Gastroesophageal sphincter (tissue), 4 donors: Measurements from ENCODE around the gene PPM1B. TPM values are rescaled to one million over a fixed set of nuclear protein-coding genes. Genes with fewer than 3 reads are reported as not detected.
"Not testable (repeated sequence)": the region's sequence is repeated elsewhere in the genome, so short reads cannot be mapped to it uniquely, and the experiment has no call there.

Source experiments
- ATAC-seq: fragments of 150-250 bp; one replicate; pipeline ENCODE4 v1.9.1; 2016; ENCODE audit warnings: mild to moderate bottlenecking, moderate library complexity
- H3K27ac ChIP-seq, 4 donors: fragments of 200-600 bp; sonication (generic) in 3 of 4; 1 replicate in 3 of 4; 2 replicates in 1 of 4; pipeline ENCODE4 v1.5.1; 2016 to 2019
- H3K27me3 ChIP-seq: fragments of 200-600 bp; sonication (generic); one replicate; pipeline ENCODE4 v1.5.1; 2019
- H3K36me3 ChIP-seq, 2 donors: fragments of 200-600 bp; sonication (generic); one replicate each; pipeline ENCODE4 v1.5.1; 2019; ENCODE audit warnings: control low read depth in 1 of 2
- H3K4me1 ChIP-seq, 3 donors: fragments of 200-600 bp; sonication (generic); 1 replicate in 2 of 3; 2 replicates in 1 of 3; pipeline ENCODE4 v1.5.1; 2016 to 2019; ENCODE audit warnings: control low read depth in 2 of 3
- H3K4me3 ChIP-seq, 2 donors: fragments of 200-600 bp; sonication (generic); one replicate each; pipeline ENCODE4 v1.5.1; 2019; ENCODE audit warnings: mild to moderate bottlenecking in 1 of 2, moderate library complexity in 1 of 2
- H3K9me3 ChIP-seq, 3 donors: fragments of 200-600 bp; sonication (generic); one replicate each; pipeline ENCODE4 v1.5.1; 2017 to 2019; ENCODE audit warnings: control low read depth in 2 of 3
- CTCF ChIP-seq, 4 experiments: fragments of 200-600 bp in 2 of 4; fragments of 450-650 bp in 2 of 4; sonication (generic) in 1 of 4; IDR thresholded peaks; one replicate each; pipeline ENCODE4 v1.5.1; 2017 to 2019; ENCODE audit warnings: antibody characterized with exemption in 4 of 4, mild to moderate bottlenecking in 2 of 4, moderate library complexity in 2 of 4
- EP300 ChIP-seq: sonication (generic); formaldehyde crosslinking; IDR thresholded peaks from one replicate; pipeline ENCODE4 v1.6.1; 2017; ENCODE audit warnings: antibody characterized with exemption, mild to moderate bottlenecking
- POLR2A ChIP-seq, 2 donors: fragments of 450-650 bp; IDR thresholded peaks; one replicate each; pipeline ENCODE4 v1.6.1; 2017; ENCODE audit warnings: antibody characterized with exemption in 2 of 2, mild to moderate bottlenecking in 2 of 2, moderate library complexity in 1 of 2
- POLR2AphosphoS5 ChIP-seq: sonication (generic); formaldehyde crosslinking; IDR thresholded peaks from one replicate; pipeline ENCODE4 v1.6.1; 2017; ENCODE audit warnings: antibody characterized with exemption
- WGBS, 2 donors: methylation state at CpG; one replicate each; pipeline ENCODE4 v1.1.5; 2018; ENCODE audit warnings: low coverage in 1 of 2; 5-methylcytosine and 5-hydroxymethylcytosine counted together
- total RNA-seq, 4 donors: library from RNA; depleted of rRNA; stranded (reverse); fragments of >200 nt; gene quantifications; one replicate each; pipeline ENCODE4 v1.1.0, GENCODE V29; 2016

Gene PPM1B
- total RNA-seq, 4 donors from 2014 or later = 62.9 to 125 (median 81.3) TPM

GRCh38 chr2:44126106-44126797 lies 42.4 kb upstream of the PPM1B start:
- Histone ChIP-seq H3K9me3 (no peaks in the 10 kb centered on the region), H3K4me1 (no peaks in the 10 kb centered on the region), H3K27ac (no peak overlapping the region), H3K36me3 (no peaks in the 10 kb centered on the region), H3K27me3 (no peaks in the 10 kb centered on the region), H3K4me3 (no peak overlapping the region)
- 61 to 69% methylated on average over 5 of the region's 5 CpGs for WGBS, 2 donors
- ATAC-seq = no peak
- TF ChIP-seq POLR2A (IDR thresholded peaks at IDR 0.05) = no peak
- TF ChIP-seq POLR2AphosphoS5 = no peak
- no peak for TF ChIP-seq CTCF (IDR thresholded peaks at IDR 0.05)
- TF ChIP-seq EP300 = no peak

GRCh38 chr2:44130441-44130840 lies 38.2 kb upstream of the PPM1B start:
- Histone ChIP-seq H3K27me3 (no peaks in the 10 kb centered on the region), H3K9me3 (no peaks in the 10 kb centered on the region)
- no peak for ATAC-seq

GRCh38 chr2:44131177-44131576 lies 37.5 kb upstream of the PPM1B start:
- Histone ChIP-seq H3K9me3 (no peaks in the 10 kb centered on the region), H3K4me1 (peaks cover 0 to 8% (median 0%) of the 10 kb centered on the region in 3 donors), H3K4me3 (no peak overlapping the region), H3K27me3 (no peaks in the 10 kb centered on the region), H3K36me3 (no peaks in the 10 kb centered on the region), H3K27ac (no peak overlapping the region)
- TF ChIP-seq CTCF (IDR thresholded peaks at IDR 0.05) (no peak), POLR2A (IDR thresholded peaks at IDR 0.05) (no peak), POLR2AphosphoS5 (no peak), EP300 (no peak)
- no peak for ATAC-seq

More at GRCh38 chr2:44130441-44130840, 38.2 kb upstream of the PPM1B start:
- 77 to 86% methylated on average over 4 of the region's 4 CpGs for WGBS, 2 donors
- Histone ChIP-seq H3K36me3 (no peaks in the 10 kb centered on the region), H3K27ac (no peak overlapping the region), H3K4me1 (peaks cover 0 to under 1% (median 0%) of the 10 kb centered on the region in 3 donors), H3K4me3 (no peak overlapping the region)
- TF ChIP-seq CTCF (IDR thresholded peaks at IDR 0.05) (no peak), POLR2A (IDR thresholded peaks at IDR 0.05) (no peak), POLR2AphosphoS5 (no peak)

- not testable (repeated sequence) for H3K9me3 ChIP-seq, H3K27ac ChIP-seq, H3K36me3 ChIP-seq, H3K4me3 ChIP-seq, H3K27me3 ChIP-seq, ATAC-seq
- H3K4me1 ChIP-seq = peaks cover 0 to 12% (median 0%) of the 10 kb centered on the region in 3 donors
- 82 to 86% methylated on average over 3 of the region's 3 CpGs for WGBS, 2 donors
Measured at GRCh38 chr2:44133602-44134001, 35.1 kb upstream of the PPM1B start.

- no peak overlapping the region for H3K4me3 ChIP-seq
- H3K27ac ChIP-seq = no peak overlapping the region
- no peaks in the 10 kb centered on the region for H3K27me3 ChIP-seq
- TF ChIP-seq CTCF (IDR thresholded peaks at IDR 0.05) (no peak), EP300 (no peak), POLR2AphosphoS5 (no peak), POLR2A (IDR thresholded peaks at IDR 0.05) (no peak)
- no peaks in the 10 kb centered on the region for H3K9me3 ChIP-seq
- WGBS, 2 donors = 100% methylated on average over 1 of the region's 1 CpG
- no peaks in the 10 kb centered on the region for H3K36me3 ChIP-seq
- peaks cover 0 to 12% (median 0%) of the 10 kb centered on the region in 3 donors for H3K4me1 ChIP-seq
- ATAC-seq = no peak
Measured at GRCh38 chr2:44134848-44135247, 33.8 kb upstream of the PPM1B start.
